Choroid plexus epithelial cell (primary cell): ENCODE results near the gene ZNF521.

ENCODE experiments used
- DNase-seq: peaks from one replicate; pipeline ENCODE4 v3.0.0-alpha.2; 2010; ENCODE audit warnings: low read depth
- H3K4me3 ChIP-seq: 2 replicates; pipeline ENCODE4 v1.5.1; 2011; ENCODE audit warnings: low read depth, mild to moderate bottlenecking, control low read depth, low read length, moderate library complexity
- TF ChIP-seq, protein P1 (sequence below): conservative IDR thresholded peaks from 2 replicates; pipeline ENCODE4 v1.5.1; 2011; ENCODE audit warnings: low read depth, mild to moderate bottlenecking, control low read depth, inconsistent platforms, low read length, moderate library complexity

The ZNF521 gene

DNA sequence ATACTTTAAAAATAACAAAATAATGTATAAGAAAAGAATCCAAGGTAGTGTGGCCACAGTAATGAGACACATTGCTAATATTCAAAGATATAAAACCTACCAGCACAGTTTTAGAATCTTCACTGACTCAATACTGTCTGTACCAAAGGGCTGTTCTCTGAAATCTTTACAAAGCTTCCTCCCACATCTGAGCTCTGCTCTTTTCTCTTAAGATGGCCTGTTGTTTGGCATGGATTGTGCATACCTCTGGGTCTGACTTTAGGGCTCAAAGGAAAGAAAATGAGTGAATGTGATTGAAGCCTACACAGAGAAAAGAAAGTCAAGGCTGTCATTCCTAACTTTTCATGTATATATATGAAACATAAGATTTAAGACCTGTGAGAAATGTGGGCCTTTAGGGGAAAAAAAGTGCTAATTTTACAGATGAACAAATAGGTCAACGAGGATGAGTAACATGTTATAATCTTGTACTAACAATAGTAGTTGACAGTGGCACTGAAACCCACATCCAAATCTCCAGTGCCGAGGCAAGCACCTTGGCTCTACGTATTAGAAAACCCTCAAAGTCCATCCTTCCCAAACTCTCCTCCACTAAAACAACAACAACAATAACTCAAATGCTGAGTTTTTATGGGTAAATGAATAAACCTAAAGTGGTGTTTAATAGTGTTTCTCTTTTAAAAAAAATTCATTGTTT is 114.2 kb downstream of the ZNF521 start:
- H3K4me3 ChIP-seq = no peak overlapping the region
- TF ChIP-seq, protein P1, sequence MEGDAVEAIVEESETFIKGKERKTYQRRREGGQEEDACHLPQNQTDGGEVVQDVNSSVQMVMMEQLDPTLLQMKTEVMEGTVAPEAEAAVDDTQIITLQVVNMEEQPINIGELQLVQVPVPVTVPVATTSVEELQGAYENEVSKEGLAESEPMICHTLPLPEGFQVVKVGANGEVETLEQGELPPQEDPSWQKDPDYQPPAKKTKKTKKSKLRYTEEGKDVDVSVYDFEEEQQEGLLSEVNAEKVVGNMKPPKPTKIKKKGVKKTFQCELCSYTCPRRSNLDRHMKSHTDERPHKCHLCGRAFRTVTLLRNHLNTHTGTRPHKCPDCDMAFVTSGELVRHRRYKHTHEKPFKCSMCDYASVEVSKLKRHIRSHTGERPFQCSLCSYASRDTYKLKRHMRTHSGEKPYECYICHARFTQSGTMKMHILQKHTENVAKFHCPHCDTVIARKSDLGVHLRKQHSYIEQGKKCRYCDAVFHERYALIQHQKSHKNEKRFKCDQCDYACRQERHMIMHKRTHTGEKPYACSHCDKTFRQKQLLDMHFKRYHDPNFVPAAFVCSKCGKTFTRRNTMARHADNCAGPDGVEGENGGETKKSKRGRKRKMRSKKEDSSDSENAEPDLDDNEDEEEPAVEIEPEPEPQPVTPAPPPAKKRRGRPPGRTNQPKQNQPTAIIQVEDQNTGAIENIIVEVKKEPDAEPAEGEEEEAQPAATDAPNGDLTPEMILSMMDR = no peak
- no peak for DNase-seq

DNA sequence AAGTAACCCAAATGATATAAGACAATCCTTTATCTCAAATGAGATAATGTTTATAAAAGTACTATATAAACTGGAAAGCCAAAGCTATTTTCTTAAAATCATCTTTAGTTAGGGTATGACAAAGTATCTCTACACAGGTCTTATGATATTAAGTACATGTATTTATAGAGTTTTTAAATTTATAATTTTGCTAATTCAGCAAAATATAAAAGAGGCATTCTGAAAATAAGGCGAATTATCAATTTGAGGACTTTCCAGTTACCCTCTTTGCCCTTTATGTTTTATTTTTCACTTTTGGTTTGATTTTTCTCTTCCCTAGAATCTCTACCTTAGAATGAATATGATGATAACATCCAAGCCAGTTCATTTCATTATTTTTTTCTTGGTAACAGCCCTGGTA is 115.2 kb downstream of the ZNF521 start:
- TF ChIP-seq, protein P1 = no peak
- no peak for DNase-seq
- H3K4me3 ChIP-seq = no peak overlapping the region

DNA sequence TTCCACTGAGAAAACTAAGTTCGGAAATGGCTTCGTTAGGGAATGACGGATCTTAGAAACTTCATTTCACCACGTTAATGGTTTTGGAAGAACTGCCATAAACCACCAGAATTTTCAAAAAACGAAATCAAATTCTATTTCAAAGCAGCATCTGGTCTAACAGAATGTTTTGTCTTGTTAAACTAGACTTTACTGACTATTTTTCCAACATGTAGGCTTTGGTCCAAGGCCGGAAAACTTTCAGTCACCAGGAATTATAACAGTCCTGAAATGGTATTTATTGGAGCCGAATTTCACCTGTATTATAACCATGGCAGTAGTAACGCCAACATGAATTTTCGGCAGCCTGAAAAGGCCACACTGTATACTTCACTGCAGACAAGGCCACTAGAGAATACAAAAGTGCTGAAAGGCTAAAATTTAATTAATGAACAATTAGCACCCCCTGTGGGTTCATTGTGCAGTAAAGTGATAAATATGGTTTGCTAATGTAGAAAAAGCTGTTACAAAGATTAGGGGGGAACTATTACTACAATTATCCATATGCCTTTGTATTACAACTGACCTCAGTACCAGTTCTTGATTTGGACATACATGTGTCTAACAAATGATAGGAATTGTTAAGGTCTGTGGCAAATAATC is 116.4 kb downstream of the ZNF521 start:
- TF ChIP-seq, protein P1 = no peak
- no peak for DNase-seq

DNA sequence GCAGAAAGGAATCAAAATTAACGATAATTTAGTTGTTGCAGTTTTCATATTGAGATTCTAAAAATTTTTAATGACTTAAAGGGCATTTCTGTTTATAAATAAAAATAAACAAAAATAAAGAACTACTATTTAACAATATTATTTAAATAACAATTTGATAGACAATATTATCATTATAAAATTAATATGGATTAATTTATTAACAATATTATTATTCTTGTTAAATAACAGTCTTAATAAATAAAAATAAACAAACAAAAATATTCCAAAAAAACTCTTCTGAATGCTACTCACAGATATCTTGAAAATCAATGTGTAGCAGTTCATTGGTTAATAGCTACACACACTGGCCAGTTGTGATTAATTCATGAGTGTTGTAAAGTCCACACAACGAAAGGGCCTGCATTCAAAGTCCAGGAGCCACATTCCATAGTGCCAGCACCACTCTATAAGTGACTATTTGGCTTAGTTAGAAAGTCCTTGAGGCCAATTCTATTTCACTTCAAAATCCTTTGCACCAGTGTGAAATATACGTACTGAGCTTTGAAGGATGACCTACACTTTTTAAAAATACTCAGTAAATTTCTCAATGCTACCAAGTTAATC is 117.1 kb downstream of the ZNF521 start:
- H3K4me3 ChIP-seq = no peak overlapping the region
- DNase-seq = no peak
- TF ChIP-seq, protein P1 = no peak

More for the DNA sequence above, 116.4 kb downstream of the ZNF521 start:
- H3K4me3 ChIP-seq = no peak overlapping the region

DNA sequence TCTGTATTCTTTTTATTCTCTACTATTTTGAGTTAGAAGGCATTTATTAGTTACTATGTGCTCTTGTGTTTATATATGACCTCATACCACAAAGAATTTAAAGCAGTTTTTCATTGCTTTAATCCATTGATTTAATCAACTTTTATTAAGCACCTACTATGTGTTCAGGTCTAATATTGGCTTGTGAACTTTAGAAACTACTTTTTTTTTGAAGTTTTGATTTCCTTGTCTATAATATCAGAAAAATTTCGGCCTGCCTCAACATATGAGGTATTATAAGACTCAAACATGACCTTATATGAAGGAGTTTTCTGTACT is 117.7 kb downstream of the ZNF521 start:
- TF ChIP-seq, protein P1 = no peak
- H3K4me3 ChIP-seq = no peak overlapping the region
- DNase-seq = no peak

DNA sequence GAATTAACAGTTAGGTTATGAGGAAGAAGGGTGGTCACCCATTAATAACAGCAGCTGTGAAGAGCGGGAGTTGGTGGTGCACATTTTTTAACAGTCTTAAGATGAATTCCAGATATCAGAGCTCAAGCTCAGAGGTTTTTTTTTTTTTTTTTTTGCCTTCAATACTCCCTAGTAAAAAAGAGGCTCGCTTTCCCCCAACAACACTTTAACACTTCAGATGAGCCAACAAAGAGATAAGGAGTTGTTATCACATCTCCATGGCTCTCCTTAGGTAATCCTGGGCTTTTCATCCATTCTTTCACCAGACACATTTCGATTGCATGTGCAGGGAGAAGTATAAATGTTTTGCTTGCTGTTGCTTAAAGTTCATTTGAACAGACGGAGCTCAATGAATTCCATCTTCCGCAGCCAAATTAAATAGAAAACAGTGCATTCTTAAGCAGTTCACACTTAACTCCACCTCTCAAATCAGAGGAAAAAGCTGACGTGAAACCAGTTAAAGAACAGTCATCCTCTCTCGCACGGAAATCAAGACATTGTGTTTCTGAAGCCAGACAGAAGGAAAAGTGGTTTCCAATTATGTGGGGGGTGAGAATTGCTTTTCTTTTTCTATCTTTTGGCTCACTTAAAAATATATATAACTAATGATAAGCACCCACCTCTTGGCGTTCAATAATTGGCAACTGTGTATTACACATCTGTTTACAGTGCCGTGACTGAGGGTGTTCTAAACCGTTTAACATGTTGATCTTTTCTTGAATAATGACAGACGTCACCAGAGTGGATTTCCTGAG is 118.2 kb downstream of the ZNF521 start:
- TF ChIP-seq, protein P1 = no peak
- peak; percentile 62 for DNase-seq
- H3K4me3 ChIP-seq = peak overlapping the region; percentile 22
